NCI-H2029 treated with DMSO at 0.1 percent for 48 hours (cell line): ENCODE results near the gene CCL18.
"Not testable (repeated sequence)": the region's sequence is repeated elsewhere in the genome, so short reads cannot be mapped to it uniquely, and the experiment has no call there.

Experiments used
- DNase-seq: peaks from one replicate; lab custom pipeline; 2025; lab: John Stamatoyannopoulos, UW

Gene CCL18, protein sequence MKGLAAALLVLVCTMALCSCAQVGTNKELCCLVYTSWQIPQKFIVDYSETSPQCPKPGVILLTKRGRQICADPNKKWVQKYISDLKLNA

DNA sequence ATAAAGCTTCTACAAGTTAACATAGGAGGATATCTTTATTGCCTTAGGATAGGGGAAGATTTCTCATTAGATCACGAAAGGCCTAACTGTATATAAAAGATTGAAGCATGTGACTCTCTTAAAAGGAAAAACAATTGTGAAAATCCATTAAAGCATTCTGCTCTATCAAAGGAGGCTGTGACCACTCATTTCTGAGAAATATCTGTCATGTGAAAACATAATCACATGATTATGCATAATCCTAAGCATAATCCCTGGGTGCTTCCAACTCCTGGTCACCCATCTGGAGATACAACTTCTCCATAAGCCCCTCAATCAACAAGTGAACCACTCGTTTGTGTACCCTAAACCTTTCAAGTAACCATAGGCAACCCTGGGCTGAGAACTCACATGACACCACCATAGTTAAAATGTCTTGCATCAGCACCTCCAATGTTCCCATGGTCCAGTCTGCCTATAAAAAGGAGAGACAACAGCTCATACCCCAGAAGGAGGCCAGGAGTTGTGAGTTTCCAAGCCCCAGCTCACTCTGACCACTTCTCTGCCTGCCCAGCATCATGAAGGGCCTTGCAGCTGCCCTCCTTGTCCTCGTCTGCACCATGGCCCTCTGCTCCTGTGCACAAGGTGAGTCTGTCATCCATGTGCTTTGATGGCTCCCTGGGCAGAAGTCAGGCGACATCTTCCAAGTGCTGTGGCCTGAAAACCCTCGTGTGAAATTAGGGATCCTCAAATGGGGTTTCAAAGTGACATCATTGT, at the start of gene CCL18:
TSS of gene CCL18 (plus strand) at position 487 of the 756 bp plus-strand sequence. CDS start at position 558, 71 bp downstream.
- no peak for DNase-seq

DNA sequence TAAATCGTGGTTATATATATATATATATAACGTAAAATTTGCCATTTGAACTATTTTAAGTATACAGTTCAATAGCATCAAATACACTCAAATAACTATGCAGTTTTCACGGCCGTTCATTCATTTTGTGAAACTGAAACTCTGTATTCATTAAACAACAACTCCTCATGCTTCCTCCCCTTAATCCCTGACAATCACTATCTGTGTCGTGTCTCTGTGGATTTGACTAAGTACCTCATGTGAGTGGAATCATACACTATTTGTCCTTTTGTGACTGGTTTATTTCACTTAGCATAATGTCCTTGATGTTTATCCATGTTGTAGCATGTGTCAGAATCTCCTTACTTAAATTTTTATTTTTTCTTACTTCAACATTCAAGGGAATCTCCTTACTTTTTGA, 49.1 kb upstream of the CCL18 start:
- no peak for DNase-seq

DNA sequence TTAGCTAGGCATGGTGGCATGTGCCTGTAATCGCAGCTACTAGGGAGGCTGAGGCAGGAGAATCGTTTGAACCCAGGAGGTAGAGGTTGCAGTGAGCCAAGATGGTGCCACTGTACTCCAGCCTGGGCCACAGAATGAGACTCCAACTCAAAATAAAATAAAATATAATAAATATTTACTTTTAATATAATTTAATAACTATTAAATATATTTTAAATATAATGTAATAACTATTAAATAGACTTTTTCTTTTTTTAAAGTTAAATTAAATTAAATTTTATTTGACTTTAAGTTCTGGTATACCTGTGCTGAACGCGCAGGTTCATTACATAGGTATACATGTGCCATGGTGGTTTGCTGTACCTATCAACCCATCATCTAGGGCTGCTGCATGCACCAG, 48.2 kb upstream of the CCL18 start:
- DNase-seq = not testable (repeated sequence)

DNA sequence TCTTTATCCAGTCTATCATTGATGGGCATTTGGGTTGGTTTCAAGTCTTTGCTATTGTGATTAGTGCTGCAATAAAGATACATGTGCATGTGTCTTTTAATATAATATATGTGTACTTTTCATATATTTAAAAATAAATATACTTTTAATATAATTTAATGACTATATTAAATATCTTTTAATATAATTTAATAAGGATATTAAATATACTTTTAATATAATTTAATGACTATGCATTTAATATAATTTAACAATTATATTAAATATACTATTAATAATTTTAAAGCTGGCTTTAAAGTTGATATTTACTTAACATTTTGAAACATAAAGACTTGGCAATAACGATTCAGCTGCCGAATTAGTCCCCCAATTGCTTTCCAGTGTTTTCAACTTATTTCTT, 47.5 kb upstream of the CCL18 start:
- no peak for DNase-seq

DNA sequence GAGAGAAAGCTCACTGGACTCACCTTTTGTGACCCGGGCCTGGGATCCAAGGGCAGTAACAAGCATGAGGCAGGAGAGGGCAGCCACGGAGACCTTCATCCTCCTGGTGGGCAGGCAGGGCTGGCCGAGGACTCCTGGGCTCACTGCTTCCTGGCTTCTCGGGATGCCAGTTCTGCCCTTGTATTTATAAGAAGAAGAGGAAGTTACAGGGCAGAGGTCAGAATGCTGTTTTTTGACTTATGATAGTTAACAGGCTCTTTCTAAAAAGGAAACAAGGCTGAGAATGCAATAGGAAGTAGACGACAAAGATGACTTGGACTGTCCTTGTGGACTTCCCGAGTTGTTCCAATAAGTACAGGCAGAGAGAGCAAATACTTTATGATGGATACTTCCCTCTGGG, 46.3 kb upstream of the CCL18 start, which contains the start of gene CCL23:
TSS of gene CCL23 (minus strand) at position 174 of the 400 bp plus-strand sequence. CDS start at position 99, 75 bp downstream.
- DNase-seq = no peak

DNA sequence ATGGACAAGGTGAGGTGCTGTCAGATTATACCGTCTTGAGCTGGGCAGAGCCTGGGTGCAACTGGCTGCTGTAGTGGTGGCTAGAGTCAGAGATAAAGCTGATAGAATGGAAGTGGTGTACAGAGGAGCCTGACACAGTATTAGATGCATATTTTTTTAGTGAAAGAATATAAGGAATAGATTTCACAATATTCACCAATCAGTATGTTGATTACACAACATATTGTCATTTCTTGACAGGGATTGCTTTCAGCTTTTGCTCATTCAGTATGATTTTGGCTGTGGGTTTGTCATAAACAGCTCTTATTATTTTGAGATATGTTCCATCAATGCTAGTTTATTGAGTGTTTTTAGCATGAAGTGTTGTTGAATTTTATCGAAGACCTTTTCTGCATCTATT, 44.6 kb upstream of the CCL18 start:
- no peak for DNase-seq

DNA sequence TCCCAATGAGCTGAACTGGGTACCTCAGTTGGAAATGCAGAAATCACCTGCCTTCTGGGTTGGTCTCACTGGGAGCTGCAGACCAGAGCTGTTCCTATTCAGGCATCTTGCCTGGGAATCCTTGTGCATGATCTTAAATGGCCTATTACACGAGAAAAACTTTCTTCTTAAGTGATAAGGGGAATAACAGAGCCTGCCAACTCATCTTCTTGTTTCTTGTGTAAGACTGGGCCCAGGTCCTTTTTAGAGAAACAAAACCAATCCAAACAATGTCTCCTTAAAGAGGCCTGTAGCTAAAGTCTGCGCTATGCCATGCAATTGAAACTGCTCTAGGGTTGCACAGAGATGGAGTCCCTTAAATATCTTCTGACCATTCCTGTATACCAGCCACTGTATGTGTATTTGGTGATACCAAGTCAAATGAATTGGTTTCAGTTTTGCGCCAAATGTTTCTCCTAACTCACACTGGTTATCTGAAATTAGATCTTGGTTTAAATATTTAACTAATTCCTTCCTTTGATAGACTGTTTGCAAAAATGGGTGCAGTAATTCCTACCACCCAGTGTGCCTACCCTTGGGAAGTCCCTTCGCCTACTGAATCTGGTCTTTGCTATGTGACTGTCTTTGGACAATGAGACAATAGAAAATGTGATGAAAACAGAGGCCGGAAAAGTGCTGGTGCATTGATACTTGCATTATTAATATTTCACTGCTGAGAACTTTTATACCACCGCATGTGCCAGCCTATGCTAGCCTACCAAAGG, 39.8 kb upstream of the CCL18 start:
- no peak for DNase-seq

DNA sequence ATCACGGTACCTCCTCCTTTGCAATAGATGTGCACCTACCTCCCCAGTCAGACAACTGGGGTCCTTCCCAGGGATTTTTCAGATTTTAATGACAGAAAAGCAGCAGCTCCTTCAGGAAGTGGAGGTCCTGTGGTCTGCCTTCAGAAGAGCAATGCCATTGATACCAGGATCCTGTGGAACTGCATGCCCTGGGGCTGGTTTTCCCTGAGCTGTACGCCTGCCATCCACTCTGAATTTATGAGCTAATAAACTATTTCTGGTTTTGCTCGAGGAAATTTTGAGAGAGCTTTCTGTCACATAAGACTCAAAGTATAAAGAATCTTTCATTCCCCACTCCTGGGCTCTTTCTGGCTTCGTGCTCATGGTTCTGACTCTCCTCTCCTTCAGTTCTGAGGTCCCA, 36.3 kb upstream of the CCL18 start:
- DNase-seq = no peak

DNA sequence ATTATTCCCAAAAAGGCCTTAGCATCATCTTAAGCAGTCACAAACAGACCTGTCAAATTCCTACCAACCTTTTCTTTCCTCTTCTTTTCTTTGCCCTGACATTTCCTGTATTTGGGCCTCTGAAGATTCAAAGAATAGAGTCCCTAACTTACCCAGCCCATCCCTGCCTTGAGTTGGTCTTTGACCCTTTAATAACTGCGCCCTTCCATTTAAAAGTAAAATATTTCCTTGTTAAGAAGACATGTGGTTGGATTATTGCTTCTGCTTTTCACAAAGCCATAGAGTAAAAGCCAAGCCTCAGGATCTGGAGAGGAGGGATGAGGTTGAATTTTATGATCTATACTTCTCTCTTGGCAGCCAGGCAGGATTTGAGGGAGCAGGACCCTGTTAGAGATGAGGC, 33.1 kb upstream of the CCL18 start:
- DNase-seq = no peak

DNA sequence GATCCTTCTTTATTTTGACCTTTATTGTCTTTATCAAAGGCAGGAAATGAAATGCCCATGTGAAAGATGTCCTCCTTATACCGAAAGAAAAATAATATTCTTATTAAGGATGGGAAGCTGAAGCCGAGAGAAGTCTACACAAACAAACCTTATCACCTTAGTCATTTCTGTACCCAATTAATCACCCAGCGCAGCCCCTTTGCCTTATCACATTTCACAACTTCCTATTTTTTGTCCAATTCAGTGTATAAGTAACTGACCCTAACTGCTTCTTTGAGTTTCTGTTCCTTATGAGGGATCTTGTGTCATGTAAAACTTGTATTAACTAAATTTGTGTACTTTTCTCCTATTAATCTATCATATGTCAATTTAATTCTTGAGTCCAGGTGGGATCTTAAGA, 29.9 kb upstream of the CCL18 start:
- DNase-seq = no peak

DNA sequence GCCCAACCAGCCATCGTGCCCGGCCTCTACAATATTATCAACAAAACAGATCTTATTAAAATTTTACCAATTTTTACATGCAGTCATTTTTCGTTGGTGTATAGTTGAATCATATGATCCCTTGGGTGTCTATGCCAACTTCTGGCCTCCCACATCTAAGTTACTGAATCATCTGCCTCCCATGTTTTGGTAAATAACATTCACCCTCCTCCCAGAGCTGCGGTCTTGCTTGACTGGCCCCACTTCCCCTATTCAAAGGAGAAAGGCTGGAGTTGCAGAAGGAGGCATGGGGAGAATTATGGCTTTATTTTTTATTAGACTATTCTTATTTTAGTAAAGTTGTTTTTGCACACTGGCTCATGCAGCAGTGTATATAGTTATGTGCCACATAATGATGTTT, 27.8 kb upstream of the CCL18 start:
- DNase-seq = no peak

DNA sequence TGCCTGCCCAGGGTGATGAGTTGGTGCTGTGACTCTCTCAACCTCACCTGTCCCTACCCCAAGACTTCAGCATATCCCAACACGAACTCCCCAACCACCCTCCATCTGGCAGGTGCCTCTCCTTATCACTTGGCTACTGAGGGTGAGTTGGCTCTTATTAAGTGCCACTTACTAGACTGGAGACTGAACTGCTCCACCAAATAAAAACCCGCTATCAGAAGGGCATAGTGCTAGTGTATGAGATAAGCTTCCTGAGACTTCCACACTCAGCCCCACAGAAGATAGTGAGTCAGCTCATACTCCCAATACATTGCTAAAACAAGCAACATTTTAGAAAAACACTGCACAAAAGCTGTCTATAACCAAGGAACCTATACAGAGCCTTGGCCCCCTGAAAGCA, 16.0 kb upstream of the CCL18 start:
- DNase-seq = no peak

DNA sequence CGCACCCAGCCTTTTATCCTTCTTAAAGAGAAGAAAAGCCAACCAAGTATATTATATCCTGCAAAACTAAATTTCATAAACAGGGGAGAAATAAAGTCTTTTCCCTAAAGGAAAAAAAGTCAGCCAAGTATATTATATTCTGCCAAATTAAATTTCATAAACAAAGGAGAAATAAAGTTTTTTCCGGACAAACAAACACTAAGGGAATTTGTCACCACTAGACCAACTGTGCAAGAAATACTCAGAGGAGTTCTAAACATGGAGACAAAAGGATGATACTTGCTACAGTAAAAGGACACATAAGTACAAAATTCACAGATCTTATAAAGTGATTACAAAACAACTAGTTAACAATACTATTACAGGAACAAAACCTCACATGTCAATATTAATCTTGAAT, 14.4 kb upstream of the CCL18 start:
- DNase-seq = no peak

DNA sequence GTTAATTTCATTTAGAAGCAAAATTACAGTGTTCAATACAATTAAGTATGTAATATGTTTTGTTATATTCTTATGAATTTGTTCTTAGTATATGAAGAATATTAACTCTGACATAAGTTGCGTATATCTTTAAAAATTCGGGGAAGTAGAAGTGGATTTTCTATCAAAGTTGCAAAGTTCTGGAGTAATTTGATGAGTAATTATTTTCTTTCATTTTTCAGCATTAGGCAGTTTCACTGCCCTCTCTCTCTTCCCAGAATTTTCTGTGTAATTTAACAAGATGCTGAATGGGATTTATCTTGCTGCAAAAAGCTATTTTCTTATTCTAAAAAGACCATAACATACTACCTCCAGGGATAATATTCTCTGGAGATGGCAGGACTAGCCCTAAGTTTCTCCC, 8.9 kb upstream of the CCL18 start:
- DNase-seq = no peak

DNA sequence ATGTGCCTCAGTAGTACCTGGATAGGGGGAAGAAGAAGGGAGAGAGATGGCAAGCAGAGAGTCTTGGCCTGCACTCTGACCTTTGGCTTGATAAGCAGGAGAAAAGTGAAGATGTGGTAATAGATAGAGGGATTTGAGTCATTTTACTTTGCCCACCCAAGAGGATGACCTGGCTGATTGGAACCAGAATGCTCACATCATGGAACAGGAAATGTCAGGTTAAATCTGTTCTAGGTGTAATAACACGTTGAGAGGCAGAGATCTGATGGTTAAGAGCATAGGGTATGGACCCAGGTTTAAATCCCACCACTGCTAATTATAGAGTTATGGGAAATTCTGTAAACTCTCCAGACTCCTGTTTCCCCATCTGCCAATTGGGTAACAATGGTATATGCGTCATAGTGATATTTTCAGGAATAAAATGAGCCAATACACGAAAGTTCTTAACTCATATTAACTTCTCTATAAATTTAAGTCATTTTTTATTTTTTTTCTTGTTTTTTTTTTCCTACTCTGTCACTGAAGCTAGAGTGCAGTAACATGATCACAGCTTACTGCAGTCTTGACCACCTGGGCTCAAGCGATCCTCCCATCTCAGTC, 8.1 kb upstream of the CCL18 start:
- no peak for DNase-seq

DNA sequence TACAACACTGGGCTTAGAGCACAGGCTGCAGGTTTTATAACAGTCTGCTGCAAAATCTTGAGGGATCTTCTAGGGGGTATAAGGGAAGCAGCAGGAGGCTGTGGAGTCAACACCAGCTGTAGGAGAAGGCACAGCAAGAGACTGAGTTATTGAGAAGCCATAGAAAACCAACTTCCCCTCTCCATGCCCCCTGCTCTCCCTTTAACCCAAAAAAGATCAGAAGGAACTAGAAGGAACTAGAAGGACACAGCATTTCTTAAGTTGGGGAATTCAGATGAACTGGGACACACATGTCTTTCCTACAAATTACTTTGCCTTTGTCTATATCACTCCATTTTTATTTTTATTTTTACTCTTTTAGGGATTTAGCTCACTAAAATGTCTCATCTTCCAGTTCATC, 6.2 kb upstream of the CCL18 start:
- DNase-seq = no peak

DNA sequence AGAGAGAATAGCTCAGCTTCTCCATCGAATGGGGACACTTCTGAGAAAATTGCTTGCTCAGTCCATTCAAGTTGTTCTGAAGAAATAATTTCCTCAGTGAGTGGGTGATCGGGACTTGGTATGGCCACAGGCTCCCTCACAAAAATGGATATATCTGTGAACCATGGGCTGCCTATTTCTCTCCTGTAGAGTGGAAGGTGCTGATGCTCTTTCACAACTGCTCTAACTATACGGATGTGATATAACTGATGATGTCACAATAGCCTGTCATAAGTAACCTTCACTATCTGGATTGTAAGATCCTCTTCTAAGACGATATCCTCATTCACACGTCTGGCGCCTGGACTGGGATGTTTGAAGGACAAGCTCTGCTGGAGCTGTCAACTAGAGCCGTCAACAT, 4.7 kb upstream of the CCL18 start:
- no peak for DNase-seq

DNA sequence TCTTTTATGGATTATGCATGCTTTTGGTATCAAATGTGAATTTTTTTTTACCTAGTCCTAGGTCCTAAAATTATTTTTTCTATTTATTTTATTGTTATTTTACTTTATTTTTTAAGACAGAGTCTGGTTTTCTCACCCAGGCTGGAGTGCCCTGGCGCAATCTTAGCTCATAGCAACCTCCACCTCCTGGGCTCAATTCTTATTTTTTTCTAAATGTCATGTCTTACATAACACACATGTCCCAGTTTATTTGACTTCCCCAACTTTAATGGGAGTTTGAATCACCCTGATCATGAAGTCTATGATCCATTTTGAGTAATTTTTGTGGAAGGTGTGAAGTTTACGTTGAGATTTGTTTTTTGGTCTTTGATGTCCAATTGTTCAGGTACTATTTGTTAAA, 3.3 kb upstream of the CCL18 start:
- no peak for DNase-seq

DNA sequence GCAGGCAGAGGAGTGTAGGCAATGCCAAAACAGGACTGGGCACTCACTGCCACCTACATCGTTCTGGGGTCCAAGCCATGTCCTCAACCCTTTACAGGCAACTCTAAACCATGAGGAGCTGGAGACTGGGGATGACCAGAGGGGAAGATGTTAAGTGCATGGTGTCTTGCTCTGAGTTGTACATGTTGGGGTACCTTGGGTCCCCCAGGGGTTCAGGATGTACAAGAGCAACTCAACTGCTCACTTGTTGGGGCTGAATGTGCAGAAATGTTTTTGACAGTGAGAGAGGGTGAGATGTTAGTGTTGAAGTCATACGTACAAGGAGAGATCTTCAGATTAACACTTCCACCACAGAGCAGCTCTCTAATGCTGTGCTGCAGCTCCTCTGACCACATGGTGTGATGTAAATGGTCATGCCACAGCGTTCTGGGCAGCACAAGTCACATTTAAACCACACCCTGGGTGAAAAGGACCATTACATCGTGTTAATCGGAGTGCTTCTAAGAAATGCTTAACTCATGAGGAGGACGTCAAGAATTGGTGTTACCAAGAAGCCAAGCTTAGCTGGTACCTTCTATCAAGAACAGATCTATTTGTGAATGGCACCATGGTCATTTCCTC, 2.4 kb downstream of the CCL18 start:
- no peak for DNase-seq

DNA sequence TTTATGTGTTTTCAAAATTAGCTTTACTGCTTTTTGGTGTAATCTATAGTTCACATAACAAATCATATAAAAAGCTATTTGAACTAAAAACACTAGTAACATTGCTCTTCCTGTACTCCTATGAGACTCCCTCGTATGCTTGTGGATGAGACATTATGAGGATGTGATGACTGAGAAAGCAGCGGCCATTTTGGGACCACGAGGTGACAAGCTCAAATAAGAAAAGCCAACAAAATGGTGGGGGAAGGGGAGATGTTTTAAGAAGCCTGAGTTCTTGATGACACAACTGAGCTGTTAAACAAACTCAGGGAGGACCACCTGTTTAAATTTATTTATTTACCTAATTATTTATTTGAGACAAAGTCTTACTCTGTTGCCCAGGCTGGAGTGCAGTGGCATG, 4.5 kb downstream of the CCL18 start:
- DNase-seq = no peak

DNA sequence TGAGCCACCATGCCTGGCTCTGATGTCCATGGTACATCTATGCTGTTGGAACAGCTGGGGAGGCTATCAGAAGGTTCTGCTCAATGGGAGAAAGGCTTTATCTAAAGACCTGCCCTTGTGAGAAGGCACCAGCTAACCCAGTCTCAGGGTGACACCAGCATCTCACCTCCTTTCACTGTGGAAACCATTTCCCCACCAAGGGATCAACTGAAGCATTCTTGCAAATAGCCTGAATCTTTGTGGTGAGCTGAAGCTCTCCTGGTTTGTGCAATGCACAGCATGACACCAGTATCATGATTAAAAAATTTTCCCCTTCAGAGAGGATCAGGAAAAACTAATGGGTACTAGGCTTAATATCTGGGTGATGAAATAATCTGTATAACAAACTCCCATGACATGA, 5.1 kb downstream of the CCL18 start:
- no peak for DNase-seq

DNA sequence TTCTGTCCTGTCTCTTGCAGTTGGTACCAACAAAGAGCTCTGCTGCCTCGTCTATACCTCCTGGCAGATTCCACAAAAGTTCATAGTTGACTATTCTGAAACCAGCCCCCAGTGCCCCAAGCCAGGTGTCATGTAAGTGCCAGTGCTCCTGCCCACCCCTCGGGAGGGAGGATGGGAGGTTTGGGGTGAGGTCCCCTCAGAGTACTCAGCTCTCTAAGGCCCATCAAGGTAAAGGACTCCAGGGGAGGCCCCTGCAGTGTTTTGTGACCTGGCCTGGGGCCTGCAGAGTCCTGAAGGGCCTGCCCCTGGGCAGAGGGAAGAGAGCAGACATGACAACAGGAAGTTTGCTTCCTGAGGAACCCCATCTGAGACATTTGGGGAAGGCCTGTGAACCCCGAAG, 6.4 kb downstream of the CCL18 start:
- DNase-seq = no peak

DNA sequence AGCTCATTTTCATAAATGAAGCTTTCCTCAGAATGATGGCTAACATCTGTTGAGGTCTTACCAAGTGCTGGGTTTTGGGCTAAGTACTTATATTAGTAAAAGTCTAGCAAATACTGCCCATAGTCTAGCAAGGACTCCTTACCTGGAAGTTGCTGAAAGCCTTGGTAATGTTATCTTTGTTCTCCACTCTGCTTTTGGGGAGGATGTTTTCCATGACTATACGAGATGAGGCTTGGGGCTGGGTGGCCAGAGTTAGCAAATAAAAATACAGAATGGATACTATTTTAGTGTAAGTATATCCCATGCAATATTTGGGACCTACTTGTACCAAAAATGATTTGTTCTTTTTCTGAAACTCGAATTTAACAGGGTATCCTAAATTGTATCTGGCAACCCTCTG, 7.7 kb downstream of the CCL18 start:
- no peak for DNase-seq
